ENCODE data around the gene SLC39A1.
A peak's percentile ranks its signal among the peaks of the same experiment; 100 is the strongest.

SLC39A1 gene

GRCh38 chr1:153977250-153978240, 14.2 kb upstream of the SLC39A1 start, which contains the start of gene JTB:
TSS of gene JTB (minus strand) at chr1:153977674. CDS start at chr1:153977252, 422 bp downstream.
- H3K27ac ChIP-seq (replicated peaks), result peak within 1 kb of the TSS; percentile 86
- no peaks in the 10 kb centered on the region for H3K27me3 ChIP-seq (ENCODE audit: insufficient read depth, poor library complexity, severe bottlenecking)
- TF ChIP-seq POLR2AphosphoS5 (IDR thresholded peaks at IDR 0.05; ENCODE audit: low read depth) (peak; percentile 70), CTCF (IDR thresholded peaks at IDR 0.05; ENCODE audit: insufficient read depth, low read length) (no peak), SPI1 (IDR thresholded peaks at IDR 0.05; ENCODE audit: borderline replicate concordance, low read depth) (no peak), GABPA (IDR thresholded peaks at IDR 0.05; ENCODE audit: low read depth) (0 out of 2 replicates have a peak, but pooled peaks have one; percentile 4)
- TF ChIP-seq, protein P1, sequence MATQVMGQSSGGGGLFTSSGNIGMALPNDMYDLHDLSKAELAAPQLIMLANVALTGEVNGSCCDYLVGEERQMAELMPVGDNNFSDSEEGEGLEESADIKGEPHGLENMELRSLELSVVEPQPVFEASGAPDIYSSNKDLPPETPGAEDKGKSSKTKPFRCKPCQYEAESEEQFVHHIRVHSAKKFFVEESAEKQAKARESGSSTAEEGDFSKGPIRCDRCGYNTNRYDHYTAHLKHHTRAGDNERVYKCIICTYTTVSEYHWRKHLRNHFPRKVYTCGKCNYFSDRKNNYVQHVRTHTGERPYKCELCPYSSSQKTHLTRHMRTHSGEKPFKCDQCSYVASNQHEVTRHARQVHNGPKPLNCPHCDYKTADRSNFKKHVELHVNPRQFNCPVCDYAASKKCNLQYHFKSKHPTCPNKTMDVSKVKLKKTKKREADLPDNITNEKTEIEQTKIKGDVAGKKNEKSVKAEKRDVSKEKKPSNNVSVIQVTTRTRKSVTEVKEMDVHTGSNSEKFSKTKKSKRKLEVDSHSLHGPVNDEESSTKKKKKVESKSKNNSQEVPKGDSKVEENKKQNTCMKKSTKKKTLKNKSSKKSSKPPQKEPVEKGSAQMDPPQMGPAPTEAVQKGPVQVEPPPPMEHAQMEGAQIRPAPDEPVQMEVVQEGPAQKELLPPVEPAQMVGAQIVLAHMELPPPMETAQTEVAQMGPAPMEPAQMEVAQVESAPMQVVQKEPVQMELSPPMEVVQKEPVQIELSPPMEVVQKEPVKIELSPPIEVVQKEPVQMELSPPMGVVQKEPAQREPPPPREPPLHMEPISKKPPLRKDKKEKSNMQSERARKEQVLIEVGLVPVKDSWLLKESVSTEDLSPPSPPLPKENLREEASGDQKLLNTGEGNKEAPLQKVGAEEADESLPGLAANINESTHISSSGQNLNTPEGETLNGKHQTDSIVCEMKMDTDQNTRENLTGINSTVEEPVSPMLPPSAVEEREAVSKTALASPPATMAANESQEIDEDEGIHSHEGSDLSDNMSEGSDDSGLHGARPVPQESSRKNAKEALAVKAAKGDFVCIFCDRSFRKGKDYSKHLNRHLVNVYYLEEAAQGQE (IDR thresholded peaks at IDR 0.05; ENCODE audit: insufficient replicate concordance, low read depth), result peak; percentile 60
- DNase-seq (ENCODE audit: low read depth in 1 of 2, low spot score in 1 of 2), result peak; percentile 84 to 91
- peak within 1 kb of the TSS; percentile 77 for H3K4me3 ChIP-seq (replicated peaks; ENCODE audit: insufficient read depth, low read length)

- Histone ChIP-seq H3K4me3 (replicated peaks; ENCODE audit: insufficient read depth, low read length) (peak overlapping the region; percentile 77), H3K27ac (replicated peaks) (peak overlapping the region; percentile 86), H3K27me3 (ENCODE audit: insufficient read depth, poor library complexity, severe bottlenecking) (no peaks in the 10 kb centered on the region)
- TF ChIP-seq SPI1 (IDR thresholded peaks at IDR 0.05; ENCODE audit: borderline replicate concordance, low read depth), result no peak
- TF ChIP-seq, protein P1 (IDR thresholded peaks at IDR 0.05; ENCODE audit: insufficient replicate concordance, low read depth), result no peak
- TF ChIP-seq GABPA (IDR thresholded peaks at IDR 0.05; ENCODE audit: low read depth), result no peak
- no peak for TF ChIP-seq CTCF (IDR thresholded peaks at IDR 0.05; ENCODE audit: insufficient read depth, low read length)
- no peak for TF ChIP-seq POLR2AphosphoS5 (IDR thresholded peaks at IDR 0.05; ENCODE audit: low read depth)
- DNase-seq (ENCODE audit: low read depth in 1 of 2, low spot score in 1 of 2), result no peak
These were observed 13.5 kb upstream of the SLC39A1 start for GRCh38 chr1:153976819-153977249.

DNA sequence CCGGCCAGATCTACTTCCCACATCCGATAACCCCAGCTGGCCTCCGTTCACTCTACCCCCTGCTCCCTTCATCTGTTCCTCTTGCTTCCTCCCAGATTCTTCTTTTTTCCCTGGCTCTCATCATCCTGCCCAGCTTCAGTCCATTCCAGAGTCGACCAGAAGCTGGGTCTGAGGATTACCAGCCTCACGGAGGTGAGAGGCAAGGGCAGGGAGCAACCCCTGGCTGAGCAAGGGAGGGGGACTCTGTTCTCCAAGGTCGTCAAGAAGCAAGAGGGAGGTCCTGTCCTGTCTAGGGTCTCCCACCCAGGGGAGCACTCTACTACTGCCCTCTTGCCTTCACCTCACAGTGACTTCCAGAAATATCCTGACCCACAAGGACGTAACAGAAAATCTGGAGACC, 10.2 kb upstream of the SLC39A1 start:
- H3K27ac ChIP-seq (replicated peaks), result no peak overlapping the region
- 0 out of 2 replicates have a peak, but pooled peaks have one; percentile 38 for TF ChIP-seq POLR2AphosphoS5 (IDR thresholded peaks at IDR 0.05; ENCODE audit: low read depth)
- TF ChIP-seq GABPA (IDR thresholded peaks at IDR 0.05; ENCODE audit: low read depth), result no peak

GRCh38 chr1:153973071-153973470, 9.7 kb upstream of the SLC39A1 start:
- no peak overlapping the region for H3K27ac ChIP-seq (replicated peaks)
- TF ChIP-seq SPI1 (IDR thresholded peaks at IDR 0.05; ENCODE audit: borderline replicate concordance, low read depth) (no peak), POLR2AphosphoS5 (IDR thresholded peaks at IDR 0.05; ENCODE audit: low read depth) (no peak), CTCF (IDR thresholded peaks at IDR 0.05; ENCODE audit: insufficient read depth, low read length) (no peak), GABPA (IDR thresholded peaks at IDR 0.05; ENCODE audit: low read depth) (no peak)
- TF ChIP-seq, protein P1 (IDR thresholded peaks at IDR 0.05; ENCODE audit: insufficient replicate concordance, low read depth), result no peak
- no peak for DNase-seq (ENCODE audit: low read depth in 1 of 2, low spot score in 1 of 2)
- H3K27me3 ChIP-seq (ENCODE audit: insufficient read depth, poor library complexity, severe bottlenecking), result no peaks in the 10 kb centered on the region
- H3K4me3 ChIP-seq (replicated peaks; ENCODE audit: insufficient read depth, low read length), result no peak overlapping the region

More for the DNA sequence above, 10.2 kb upstream of the SLC39A1 start:
- Histone ChIP-seq H3K27me3 (ENCODE audit: insufficient read depth, poor library complexity, severe bottlenecking) (no peaks in the 10 kb centered on the region), H3K4me3 (replicated peaks; ENCODE audit: insufficient read depth, low read length) (no peak overlapping the region)
- no peak for DNase-seq (ENCODE audit: low read depth in 1 of 2, low spot score in 1 of 2)

Measured in HL-60 (cell line).